Gastroesophageal sphincter (tissue), 3 donors: ENCODE data around the gene BCAS3.

ENCODE experiments used
- CTCF ChIP-seq, 4 experiments: fragments of 200-600 bp in 2 of 4; fragments of 450-650 bp in 2 of 4; sonication (generic) in 1 of 4; IDR thresholded peaks; one replicate each; pipeline ENCODE4 v1.5.1; 2017 to 2019; ENCODE audit warnings: antibody characterized with exemption in 4 of 4, mild to moderate bottlenecking in 2 of 4, moderate library complexity in 2 of 4
- EP300 ChIP-seq: sonication (generic); formaldehyde crosslinking; IDR thresholded peaks from one replicate; pipeline ENCODE4 v1.6.1; 2017; ENCODE audit warnings: antibody characterized with exemption, mild to moderate bottlenecking
- POLR2A ChIP-seq, 2 donors: fragments of 450-650 bp; IDR thresholded peaks; one replicate each; pipeline ENCODE4 v1.6.1; 2017; ENCODE audit warnings: antibody characterized with exemption in 2 of 2, mild to moderate bottlenecking in 2 of 2, moderate library complexity in 1 of 2
- POLR2AphosphoS5 ChIP-seq: sonication (generic); formaldehyde crosslinking; IDR thresholded peaks from one replicate; pipeline ENCODE4 v1.6.1; 2017; ENCODE audit warnings: antibody characterized with exemption

- TF ChIP-seq POLR2AphosphoS5 (no peak), CTCF (IDR thresholded peaks at IDR 0.05) (no peak), POLR2A (IDR thresholded peaks at IDR 0.05) (no peak), EP300 (no peak)
Observed at GRCh38 chr17:61206922-61207321, 529.3 kb downstream of the BCAS3 start.
